Nephron (organoid): ENCODE measurements around the gene CDHR2.

ENCODE experiments used
- H3K27ac Mint-ChIP-seq, 3 experiments: 2 replicates each; pipeline ENCODE4 v1.8.0; 2020; ENCODE audit warnings: mixed read lengths in 3 of 3, mild to moderate bottlenecking in 2 of 3, moderate library complexity in 1 of 3
- H3K27me3 Mint-ChIP-seq: 2 replicates; pipeline ENCODE4 v1.8.0; 2021; ENCODE audit warnings: low read depth, mild to moderate bottlenecking, moderate library complexity, mixed read lengths
- H3K36me3 Mint-ChIP-seq: 2 replicates; pipeline ENCODE4 v1.8.0; 2020; ENCODE audit warnings: low read depth, mixed read lengths
- H3K4me1 Mint-ChIP-seq: 2 replicates; pipeline ENCODE4 v1.8.0; 2020; ENCODE audit warnings: mixed read lengths
- H3K4me3 Mint-ChIP-seq, 3 experiments: 2 replicates each; pipeline ENCODE4 v1.8.0; 2020; ENCODE audit warnings: mild to moderate bottlenecking in 3 of 3, mixed read lengths in 3 of 3, moderate library complexity in 2 of 3
- H3K9me3 Mint-ChIP-seq: 2 replicates; pipeline ENCODE4 v1.8.0; 2020; ENCODE audit warnings: mixed read lengths
- TF ChIP-seq, protein P1 (sequence below), 3 experiments: fragments of 200-600 bp; sonication (generic); IDR thresholded peaks; one replicate each; pipeline ENCODE4 v1.5.0; 2021; ENCODE audit warnings: antibody characterized with exemption in 3 of 3; ENCODE audit not compliant: unreplicated experiment in 3 of 3

The CDHR2 gene

DNA sequence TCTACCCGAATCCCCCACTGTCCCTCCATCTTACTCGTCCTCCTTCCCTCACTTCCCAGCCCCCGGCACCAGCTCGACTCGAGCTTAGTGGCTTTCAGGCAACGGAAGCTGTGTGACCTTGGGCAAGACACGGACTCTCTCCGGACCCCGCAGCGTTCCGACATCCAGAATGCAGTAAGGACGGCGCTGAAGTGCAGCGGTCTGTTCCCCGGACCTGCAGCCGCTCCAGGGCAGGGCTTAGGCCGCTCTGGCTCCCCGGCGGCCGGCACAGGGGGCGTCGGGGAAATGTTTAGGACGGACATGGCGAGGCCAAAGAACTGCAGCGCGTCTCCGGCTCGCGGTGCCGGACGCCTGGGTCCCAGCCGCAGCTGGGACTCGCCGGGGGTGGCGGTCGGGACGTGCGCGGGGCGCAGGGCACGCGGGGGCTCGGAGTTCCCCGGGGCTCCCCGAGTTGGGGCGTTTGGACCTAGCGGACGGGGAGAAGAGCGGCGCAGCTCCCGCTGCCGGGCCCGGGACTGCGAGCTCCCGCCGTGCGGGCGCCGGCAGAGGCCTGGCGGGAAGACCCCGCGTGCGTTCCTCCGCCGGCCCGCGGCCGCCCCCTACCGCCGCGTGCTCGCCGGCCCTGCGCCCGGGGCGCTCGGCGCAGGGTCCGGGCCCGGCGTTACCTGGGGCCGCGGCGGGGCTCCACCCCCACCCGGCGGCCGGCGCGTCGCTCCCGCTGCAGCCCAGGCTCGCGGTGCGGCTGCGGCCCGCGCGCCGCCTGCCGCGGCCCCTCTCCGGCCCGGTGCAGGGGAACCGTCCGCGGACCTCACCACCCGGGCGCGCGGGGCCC, 6.3 kb upstream of the CDHR2 start:
- Mint-ChIP-seq H3K36me3 (no peaks in the 10 kb centered on the region), H3K27ac (peak overlapping the region; percentile 73 to 92 (median 92)), H3K9me3 (no peaks in the 10 kb centered on the region), H3K4me3 (peak overlapping the region; percentile 86 to 93 (median 88)), H3K27me3 (peaks cover 17% of the 10 kb centered on the region), H3K4me1 (peaks cover 44% of the 10 kb centered on the region)
- TF ChIP-seq, protein P1, sequence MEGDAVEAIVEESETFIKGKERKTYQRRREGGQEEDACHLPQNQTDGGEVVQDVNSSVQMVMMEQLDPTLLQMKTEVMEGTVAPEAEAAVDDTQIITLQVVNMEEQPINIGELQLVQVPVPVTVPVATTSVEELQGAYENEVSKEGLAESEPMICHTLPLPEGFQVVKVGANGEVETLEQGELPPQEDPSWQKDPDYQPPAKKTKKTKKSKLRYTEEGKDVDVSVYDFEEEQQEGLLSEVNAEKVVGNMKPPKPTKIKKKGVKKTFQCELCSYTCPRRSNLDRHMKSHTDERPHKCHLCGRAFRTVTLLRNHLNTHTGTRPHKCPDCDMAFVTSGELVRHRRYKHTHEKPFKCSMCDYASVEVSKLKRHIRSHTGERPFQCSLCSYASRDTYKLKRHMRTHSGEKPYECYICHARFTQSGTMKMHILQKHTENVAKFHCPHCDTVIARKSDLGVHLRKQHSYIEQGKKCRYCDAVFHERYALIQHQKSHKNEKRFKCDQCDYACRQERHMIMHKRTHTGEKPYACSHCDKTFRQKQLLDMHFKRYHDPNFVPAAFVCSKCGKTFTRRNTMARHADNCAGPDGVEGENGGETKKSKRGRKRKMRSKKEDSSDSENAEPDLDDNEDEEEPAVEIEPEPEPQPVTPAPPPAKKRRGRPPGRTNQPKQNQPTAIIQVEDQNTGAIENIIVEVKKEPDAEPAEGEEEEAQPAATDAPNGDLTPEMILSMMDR (IDR thresholded peaks at IDR 0.05; ENCODE audit: unreplicated experiment in 3 of 3): peak in 1 of 3 experiments; percentile 21

DNA sequence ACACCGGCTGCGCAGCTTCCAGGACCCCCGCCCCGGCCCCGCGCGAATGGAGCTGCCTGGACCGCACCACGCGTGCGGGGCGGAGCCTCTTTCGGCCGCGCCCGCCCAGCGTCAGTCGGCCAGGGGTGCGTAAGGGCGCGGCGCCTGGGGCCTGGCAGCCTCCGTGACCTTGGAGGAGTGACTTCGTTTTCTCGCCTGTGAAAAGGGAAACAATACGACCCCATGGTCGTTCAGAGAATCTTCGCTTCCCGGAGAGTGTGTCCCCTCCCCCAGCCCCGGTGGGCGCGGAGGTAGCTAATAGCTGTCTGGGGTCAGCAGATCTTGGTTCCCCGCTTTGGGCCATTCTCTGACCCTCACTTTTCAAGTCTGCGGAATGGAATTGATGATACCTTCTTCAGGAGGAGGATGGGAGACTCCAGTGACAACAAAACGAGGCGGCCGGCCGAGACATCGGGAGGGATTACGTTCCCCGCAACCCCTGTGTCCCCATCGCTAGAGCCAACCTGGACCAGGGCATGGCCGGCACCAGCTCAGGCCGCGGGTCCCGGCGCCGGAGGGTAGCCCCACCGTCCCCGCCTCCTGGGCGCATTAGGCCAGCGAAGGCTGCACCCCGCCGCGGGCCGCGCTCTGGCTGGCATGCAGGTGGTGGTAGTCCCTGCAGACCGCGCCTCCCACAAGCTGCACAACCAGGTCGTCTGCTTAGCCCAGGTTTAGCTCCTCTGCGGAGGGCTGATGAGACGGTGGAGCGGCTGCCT, 5.5 kb upstream of the CDHR2 start:
- peaks cover 36% of the 10 kb centered on the region for H3K4me1 Mint-ChIP-seq
- H3K27ac Mint-ChIP-seq: peak overlapping the region in 2 of 3 experiments; percentile 90 to 92
- peaks cover 17% of the 10 kb centered on the region for H3K27me3 Mint-ChIP-seq
- TF ChIP-seq, protein P1 (IDR thresholded peaks at IDR 0.05; ENCODE audit: unreplicated experiment in 3 of 3): no peak
- H3K9me3 Mint-ChIP-seq: no peaks in the 10 kb centered on the region
- H3K36me3 Mint-ChIP-seq: no peaks in the 10 kb centered on the region
- H3K4me3 Mint-ChIP-seq: peak overlapping the region; percentile 90 to 94 (median 93)

DNA sequence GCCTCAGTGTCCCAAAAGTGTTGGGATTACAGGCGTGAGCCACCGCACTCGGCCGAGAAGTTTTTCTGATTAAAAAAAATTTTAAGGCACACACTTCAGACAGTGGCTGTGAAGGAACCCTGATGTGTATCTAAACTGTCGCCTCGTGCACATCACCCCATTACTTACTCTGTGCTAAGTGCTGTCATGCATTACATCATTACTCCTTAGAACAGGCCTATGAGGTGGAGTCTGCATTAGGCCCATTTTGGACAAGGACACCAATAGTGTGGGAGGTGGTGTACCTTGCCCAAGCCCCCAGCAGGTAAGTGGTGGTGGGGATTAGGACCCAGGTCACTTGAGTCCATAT, 3.8 kb upstream of the CDHR2 start:
- Mint-ChIP-seq H3K4me1 (peaks cover 21% of the 10 kb centered on the region), H3K36me3 (no peaks in the 10 kb centered on the region), H3K9me3 (no peaks in the 10 kb centered on the region), H3K27me3 (peaks cover 17% of the 10 kb centered on the region), H3K4me3 (peak overlapping the region; percentile 76 to 93 (median 83)), H3K27ac (no peak overlapping the region)
- TF ChIP-seq, protein P1 (IDR thresholded peaks at IDR 0.05; ENCODE audit: unreplicated experiment in 3 of 3): no peak

DNA sequence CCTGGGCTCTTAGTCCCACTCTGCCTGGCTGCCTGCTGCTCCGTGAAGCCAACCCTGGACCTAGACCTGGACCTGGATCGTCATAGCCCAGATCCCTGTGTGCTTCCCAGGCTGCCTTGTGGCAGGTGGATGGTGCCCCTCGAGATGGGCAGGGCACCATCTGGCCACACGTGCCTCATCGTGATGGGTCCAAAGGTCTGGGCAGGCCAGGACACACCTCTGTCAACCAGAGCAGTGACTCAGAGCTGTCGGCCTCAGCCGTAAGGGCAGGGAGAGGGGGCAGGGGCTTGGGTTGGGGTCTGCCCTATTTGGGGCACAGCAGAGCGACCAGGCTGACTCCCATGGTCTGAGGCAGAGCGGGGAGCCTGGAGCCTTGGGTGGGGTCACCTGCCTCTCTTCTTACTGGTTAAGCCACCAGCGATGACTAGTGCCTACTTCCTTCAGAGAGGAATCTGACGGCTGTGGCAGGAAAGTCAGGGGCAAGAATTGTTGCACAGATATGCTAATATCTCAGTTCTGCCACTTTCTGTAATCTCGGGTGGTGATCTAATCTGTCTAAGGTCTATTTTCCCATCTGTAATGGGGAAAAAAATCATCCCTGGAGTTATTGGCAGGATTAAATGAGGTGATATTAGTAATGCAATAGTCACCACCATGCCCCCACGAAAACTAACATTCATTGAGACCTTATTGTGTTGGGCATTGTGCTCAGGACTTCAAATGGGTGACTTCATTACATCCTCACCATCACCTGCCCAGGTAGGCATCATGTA, 3.2 kb upstream of the CDHR2 start:
- TF ChIP-seq, protein P1 (IDR thresholded peaks at IDR 0.05; ENCODE audit: unreplicated experiment in 3 of 3): no peak
- Mint-ChIP-seq H3K27ac (no peak overlapping the region), H3K27me3 (peaks cover 12% of the 10 kb centered on the region), H3K4me3 (peak overlapping the region in 1 of 3 experiments; percentile 11), H3K4me1 (peaks cover 16% of the 10 kb centered on the region), H3K9me3 (no peaks in the 10 kb centered on the region), H3K36me3 (no peaks in the 10 kb centered on the region)

DNA sequence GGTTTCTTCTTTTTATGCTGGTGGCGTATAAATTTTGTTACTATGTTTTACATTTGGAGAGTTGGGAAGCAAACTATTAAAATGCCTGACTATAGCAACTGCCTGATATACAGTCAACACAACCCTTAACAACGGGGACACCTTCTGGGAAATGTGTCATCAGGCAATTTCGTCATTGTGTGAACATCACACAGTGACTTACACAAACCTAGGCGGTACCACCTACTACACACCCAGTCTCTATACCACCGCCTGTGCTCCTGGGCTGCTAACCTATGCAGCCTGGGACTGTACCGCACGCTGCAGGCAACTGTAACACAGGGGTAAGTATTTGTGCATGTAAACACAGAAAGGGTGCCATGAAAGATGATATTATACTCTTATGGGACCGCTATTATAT, 1.3 kb upstream of the CDHR2 start:
- Mint-ChIP-seq H3K36me3 (no peaks in the 10 kb centered on the region), H3K27me3 (peaks cover 10% of the 10 kb centered on the region)
- TF ChIP-seq, protein P1 (IDR thresholded peaks at IDR 0.05; ENCODE audit: unreplicated experiment in 3 of 3): no peak

More for the DNA sequence above, 1.3 kb upstream of the CDHR2 start:
- Mint-ChIP-seq H3K4me1 (peaks cover 3% of the 10 kb centered on the region), H3K9me3 (no peaks in the 10 kb centered on the region), H3K27ac (peak overlapping the region in 2 of 3 experiments; percentile 17 to 51), H3K4me3 (peak overlapping the region in 2 of 3 experiments; percentile 16 to 43)
